GM12892 (cell line): Measurements from ENCODE around the gene GAL3ST2.

Source experiments
- POLR2A ChIP-seq: IDR thresholded peaks from 2 replicates; pipeline ENCODE4 v1.6.1; 2011; ENCODE audit warnings: low read depth, low read length, control low read depth
- POLR2AphosphoS5 ChIP-seq: IDR thresholded peaks from 2 replicates; pipeline ENCODE4 v1.6.1; 2011; ENCODE audit warnings: low read depth, low read length, control low read depth
- TAF1 ChIP-seq: IDR thresholded peaks from 2 replicates; pipeline ENCODE4 v1.6.1; 2011; ENCODE audit warnings: low read depth, mild to moderate bottlenecking, control low read depth, low read length, borderline replicate concordance

GRCh38 chr2:241801611-241802420 is 25.2 kb downstream of the GAL3ST2 start:
- TF ChIP-seq POLR2A, result no peak
- TF ChIP-seq POLR2AphosphoS5, result no peak
- TF ChIP-seq TAF1, result no peak
